HepG2 (cell line): Measurements from ENCODE around the gene TMEM14A. TPM values are rescaled to one million over a fixed set of nuclear protein-coding genes. Genes with fewer than 3 reads are reported as not detected.

ENCODE experiments used
- ATAC-seq: fragments of 200-7000 bp; cut with Tn5 transposase; 3 replicates; pipeline ENCODE4 v1.9.1; 2020; ENCODE audit warnings: mild to moderate bottlenecking, moderate library complexity
- BruUV-seq: library from RNA; stranded (reverse); fragments of 400-500 nt; replicated peaks from 2 replicates; lab custom pipeline; 2021; lab: Mats Ljungman, UMichigan
- CTCF ChIA-PET: fragments of 300-600 bp; formaldehyde crosslinking; extraction: SDS; loops from one replicate; lab custom pipeline; 2021; ENCODE audit warnings: low total read pairs, inconsistent platforms, low intra/inter-chr PET ratio; lab: Yijun Ruan, JAX
- POLR2A ChIA-PET: fragments of 350-600 bp; sonication (Branson Sonifier 250); formaldehyde crosslinking; loops from one replicate; lab custom pipeline; 2020; ENCODE audit warnings: antibody characterized with exemption, inconsistent platforms; lab: Yijun Ruan, JAX
- DNase-seq: peaks from one replicate; pipeline ENCODE4 v3.0.0-alpha.2; 2015; ENCODE audit warnings: low spot score
- FAIRE-seq: peaks from 3 replicates; lab custom pipeline; 2011; peaks lifted over from hg19 to GRCh38; lab: Jason Lieb, UNC
- H2AFZ ChIP-seq: one replicate; pipeline ENCODE4 v1.6.1; 2011; ENCODE audit warnings: low read length, inconsistent platforms
- H3K27ac ChIP-seq: fragments of 300-600 bp; 3 replicates; pipeline ENCODE4 v1.8.0; 2011; ENCODE audit warnings: mixed run types, mild to moderate bottlenecking, mixed read lengths, low read length, inconsistent platforms; ENCODE audit not compliant: insufficient read depth; ENCODE audit errors: extremely low read length
- H3K27me3 ChIP-seq, 2 experiments: fragments of 200-600 bp in 1 of 2; 2 replicates in 1 of 2; 3 replicates in 1 of 2; pipeline versions ENCODE4 v1.6.0 to v1.8.0; 2011; ENCODE audit warnings: low read length in 2 of 2, mild to moderate bottlenecking in 2 of 2, moderate library complexity in 2 of 2, inconsistent platforms in 1 of 2; ENCODE audit not compliant: insufficient read depth in 2 of 2, control insufficient read depth in 1 of 2
- H3K36me3 ChIP-seq, 2 experiments: fragments of 200-600 bp in 1 of 2; replicated peaks in 1 of 2; 2 replicates in 1 of 2; 3 replicates in 1 of 2; pipeline versions ENCODE4 v1.5.1 to v1.8.0; 2011; ENCODE audit warnings: low read length in 2 of 2, inconsistent platforms in 1 of 2; ENCODE audit not compliant: insufficient read depth in 2 of 2, control insufficient read depth in 1 of 2
- H3K4me1 ChIP-seq: 2 replicates; pipeline ENCODE4 v1.5.1; 2012; ENCODE audit warnings: low read length, inconsistent platforms; ENCODE audit not compliant: insufficient read depth
- H3K4me2 ChIP-seq: 2 replicates; pipeline ENCODE4 v1.6.0; 2011; ENCODE audit warnings: low read depth, low read length, inconsistent platforms
- H3K4me3 ChIP-seq, 3 experiments: fragments of 200-600 bp in 1 of 3; sonication (generic), shearing (Covaris generic) in 1 of 3; replicated peaks in 1 of 3; 2 replicates each; pipeline ENCODE4 v1.5.1; 2011 to 2016; ENCODE audit warnings: low read length in 3 of 3, inconsistent platforms in 2 of 3, low read depth in 2 of 3, mild to moderate bottlenecking in 2 of 3, control low read depth in 1 of 3, mixed read lengths in 1 of 3; ENCODE audit not compliant: insufficient read depth in 1 of 3
- H3K79me2 ChIP-seq: one replicate; pipeline ENCODE4 v1.6.1; 2011; ENCODE audit warnings: low read length, inconsistent platforms; ENCODE audit not compliant: insufficient read depth
- H3K9ac ChIP-seq: 2 replicates; pipeline ENCODE4 v1.6.0; 2011; ENCODE audit warnings: mild to moderate bottlenecking, low read depth, low read length, inconsistent platforms; ENCODE audit not compliant: insufficient read depth
- H3K9me3 ChIP-seq: 2 replicates; pipeline ENCODE4 v1.5.1; 2012; ENCODE audit warnings: mild to moderate bottlenecking, low read length
- H4K20me1 ChIP-seq: 2 replicates; pipeline ENCODE4 v1.6.0; 2011; ENCODE audit warnings: inconsistent platforms, mild to moderate bottlenecking, low read length, moderate library complexity; ENCODE audit not compliant: insufficient read depth
- CEBPB ChIP-seq: IDR thresholded peaks from 2 replicates; pipeline ENCODE4 v1.6.1; 2011; ENCODE audit warnings: low read depth, low read length, improper control_type of control experiment, borderline replicate concordance
- ELF1 ChIP-seq: sonication (generic); formaldehyde crosslinking; IDR thresholded peaks from 2 replicates; pipeline ENCODE4 v1.4.0; 2020; ENCODE audit warnings: missing genetic modification reagents
- EP300 ChIP-seq, 3 experiments: sonication (generic) in 1 of 3; formaldehyde crosslinking in 1 of 3; IDR thresholded peaks; 2 replicates each; pipeline versions ENCODE4 v1.5.1 to v1.6.1; 2011 to 2020; ENCODE audit warnings: low read depth in 2 of 3, low read length in 2 of 3, borderline replicate concordance in 1 of 3, improper control_type of control experiment in 1 of 3, mild to moderate bottlenecking in 1 of 3, missing genetic modification reagents in 1 of 3, moderate library complexity in 1 of 3
- FOXA3 ChIP-seq: IDR thresholded peaks from 2 replicates; pipeline ENCODE4 v1.6.1; 2016; ENCODE audit warnings: missing genetic modification reagents, missing compliant biosample characterization
- FOXP1 ChIP-seq, 2 experiments: fragments of 450-650 bp in 1 of 2; IDR thresholded peaks; 2 replicates each; pipeline ENCODE4 v1.6.1; 2017 to 2018; ENCODE audit warnings: antibody characterized with exemption in 1 of 2
- KDM1A ChIP-seq: IDR thresholded peaks from 2 replicates; pipeline ENCODE4 v1.6.1; 2016; ENCODE audit warnings: missing compliant biosample characterization
- NFATC3 ChIP-seq: sonication (generic); formaldehyde crosslinking; IDR thresholded peaks from 2 replicates; pipeline ENCODE4 v1.5.1; 2020; ENCODE audit warnings: mild to moderate bottlenecking, missing genetic modification reagents
- RXRA ChIP-seq: sonication (generic); formaldehyde crosslinking; IDR thresholded peaks from 2 replicates; pipeline ENCODE4 v1.5.1; 2020; ENCODE audit warnings: missing genetic modification reagents
- SKI ChIP-seq: fragments of 450-650 bp; IDR thresholded peaks from one replicate; pipeline ENCODE4 v1.6.1; 2018; ENCODE audit warnings: mild to moderate bottlenecking; ENCODE audit not compliant: partially characterized antibody
- THAP11 ChIP-seq: IDR thresholded peaks from 2 replicates; pipeline ENCODE4 v1.6.1; 2016; ENCODE audit warnings: missing biosample characterization, missing genetic modification reagents
- WGBS: methylation state at CpG from one replicate; pipeline ENCODE4 v1.1.6; 2017; ENCODE audit warnings: low lambda C conversion rate; 5-methylcytosine and 5-hydroxymethylcytosine counted together
- in situ Hi-C: cut with HindIII; loops from 2 replicates; pipeline ENCODE4 v1.10.0; 2017; ENCODE audit warnings: low pct_unique_long_range_greater_than_20kb; ENCODE audit not compliant: extremely low pct_ligation_motif_present
- intact Hi-C: fragments of 100-400 bp; cut with micrococcal nuclease; formaldehyde crosslinking; loops from one replicate; pipeline ENCODE4 v1.10.0; 2022; ENCODE audit not compliant: unreplicated experiment
- polyA plus RNA-seq, 8 experiments: library from polyadenylated mRNA; depleted of rRNA in 3 of 8; stranded (reverse) in 7 of 8; unstranded in 1 of 8; fragments of >200 nt; fragmentation: Illumina TruSeq in 4 of 8; extraction: Trizol in 4 of 8; gene quantifications; 2 replicates each; pipeline versions ENCODE4 v1.2.1 to v1.2.3, GENCODE V29; 2011 to 2016; ENCODE audit warnings: low read depth in 4 of 8, missing spikeins in 1 of 8, mixed read lengths in 1 of 8; ENCODE audit not compliant: insufficient read depth in 1 of 8
- total RNA-seq, 5 experiments: library from RNA; depleted of rRNA; stranded (reverse); fragments of >200 nt; fragmentation: Illumina TruSeq; extraction: Trizol; gene quantifications; 2 replicates each; pipeline ENCODE4 v1.2.3, GENCODE V29; 2016; ENCODE audit warnings: low read depth in 1 of 5
- TF ChIP-seq, protein P1 (sequence below): sonication (generic); formaldehyde crosslinking; IDR thresholded peaks from 2 replicates; pipeline ENCODE4 v1.9.0; 2021; ENCODE audit warnings: missing genetic modification reagents, mild to moderate bottlenecking, borderline replicate concordance

Gene TMEM14A
- total and polyA plus RNA-seq, 2 of the 13 experiments (the other 11 are each of a cell fraction or from before 2014, with no cell fraction given), result 24.6 to 73.7 TPM

GRCh38 chr6:52621631-52622030, 49.3 kb upstream of the TMEM14A start (continued):
- TF ChIP-seq EP300 (IDR thresholded peaks at IDR 0.05; ENCODE audit: low read depth in 2 of 2, low read length in 2 of 2), result no peak
- TF ChIP-seq EP300 (CRISPR knock-in tag; IDR thresholded peaks at IDR 0.05; ENCODE audit: borderline replicate concordance), result no peak
- TF ChIP-seq FOXA3 (CRISPR knock-in tag), result no peak
- TF ChIP-seq, protein P1, sequence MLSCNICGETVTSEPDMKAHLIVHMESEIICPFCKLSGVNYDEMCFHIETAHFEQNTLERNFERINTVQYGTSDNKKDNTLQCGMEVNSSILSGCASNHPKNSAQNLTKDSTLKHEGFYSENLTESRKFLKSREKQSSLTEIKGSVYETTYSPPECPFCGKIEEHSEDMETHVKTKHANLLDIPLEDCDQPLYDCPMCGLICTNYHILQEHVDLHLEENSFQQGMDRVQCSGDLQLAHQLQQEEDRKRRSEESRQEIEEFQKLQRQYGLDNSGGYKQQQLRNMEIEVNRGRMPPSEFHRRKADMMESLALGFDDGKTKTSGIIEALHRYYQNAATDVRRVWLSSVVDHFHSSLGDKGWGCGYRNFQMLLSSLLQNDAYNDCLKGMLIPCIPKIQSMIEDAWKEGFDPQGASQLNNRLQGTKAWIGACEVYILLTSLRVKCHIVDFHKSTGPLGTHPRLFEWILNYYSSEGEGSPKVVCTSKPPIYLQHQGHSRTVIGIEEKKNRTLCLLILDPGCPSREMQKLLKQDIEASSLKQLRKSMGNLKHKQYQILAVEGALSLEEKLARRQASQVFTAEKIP (CRISPR knock-in tag), result no peak
- TF ChIP-seq THAP11 (CRISPR knock-in tag), result no peak
- TF ChIP-seq RXRA (CRISPR knock-in tag), result no peak
- TF ChIP-seq NFATC3 (CRISPR knock-in tag), result no peak
- no peak for TF ChIP-seq SKI
- no peak for TF ChIP-seq KDM1A (CRISPR knock-in tag)
- no peak for TF ChIP-seq ELF1
- TF ChIP-seq FOXP1 (IDR thresholded peaks at IDR 0.05), result no peak
- no peak for TF ChIP-seq FOXP1 (CRISPR knock-in tag; IDR thresholded peaks at IDR 0.05)

DNA sequence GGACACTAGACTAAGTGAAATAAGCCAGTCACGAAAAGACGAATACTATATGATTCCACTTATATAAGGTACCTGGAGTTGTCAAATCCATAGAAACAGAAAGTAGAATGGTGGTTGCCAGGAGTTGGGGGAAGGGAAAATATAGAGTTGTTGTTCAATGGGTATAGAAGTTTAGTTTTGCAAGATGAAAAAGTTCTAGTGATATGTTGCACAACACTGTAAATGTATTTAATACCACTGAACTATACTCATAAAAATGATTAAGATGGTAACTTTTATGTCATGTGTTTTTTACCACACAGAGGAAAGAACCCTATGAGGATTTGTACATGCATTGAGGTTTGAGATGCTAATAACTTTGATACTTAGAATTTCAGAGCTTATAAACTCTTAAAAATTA, 48.1 kb upstream of the TMEM14A start:
- H3K79me2 ChIP-seq, result no peaks in the 10 kb centered on the region
- ChIA-PET CTCF (no interaction called here), POLR2A (no interaction called here)
- H4K20me1 ChIP-seq, result no peaks in the 10 kb centered on the region
- FAIRE-seq (no peak), ATAC-seq (no peak), DNase-seq (no peak)
- H2AFZ ChIP-seq, result no peak overlapping the region
- in situ Hi-C loops (no loop called here), intact Hi-C loops (no loop called here)
- no peaks in the 10 kb centered on the region for H3K36me3 ChIP-seq
- no peaks in the 10 kb centered on the region for H3K27me3 ChIP-seq
- H3K4me2 ChIP-seq, result no peak overlapping the region
- 58% methylated on average over 2 of the region's 2 CpGs for WGBS
- H3K27ac ChIP-seq, result no peak overlapping the region
- no TSS peak for BruUV-seq
- TF ChIP-seq FOXA3 (CRISPR knock-in tag), result no peak
- TF ChIP-seq CEBPB, result peak; percentile 51; the same call in 1 of the 2 replicates
- no peak overlapping the region for H3K4me3 ChIP-seq
- no peak overlapping the region for H3K9ac ChIP-seq
- peaks cover 7% of the 10 kb centered on the region for H3K4me1 ChIP-seq
- no peaks in the 10 kb centered on the region for H3K9me3 ChIP-seq
